Measurements from ENCODE around the gene L1CAM.
A peak's percentile ranks its signal among the peaks of the same experiment; 100 is the strongest.

L1CAM gene

GRCh38 chrX:153885968-153886903 is at the start of gene L1CAM:
L1CAM (minus strand) TSS chrX:153886173; CDS start chrX:153875836, 10,337 bp downstream.
- DNase-seq, result peak in 1 of 58 donors; percentile 30

- DNase-seq, result no peak
Measured at GRCh38 chrX:153935326-153935851, 49.4 kb upstream of the L1CAM start.

GRCh38 chrX:153934762-153935325 is 48.9 kb upstream of the L1CAM start, which contains the start of gene NAA10:
NAA10 (minus strand) TSS chrX:153935037; CDS start chrX:153934904, 133 bp downstream.
- DNase-seq, result peak in 50 of 58 donors; percentile 1 to 78 (median 50)

- DNase-seq, result no peak
Measured at GRCh38 chrX:153934148-153934761, 48.3 kb upstream of the L1CAM start.

- no peak for DNase-seq
Measured at GRCh38 chrX:153933748-153934147, 47.8 kb upstream of the L1CAM start.

- DNase-seq, result no peak
Measured at GRCh38 chrX:153932220-153932915, 46.4 kb upstream of the L1CAM start.

- DNase-seq, result no peak
Measured at GRCh38 chrX:153931748-153932147, 45.8 kb upstream of the L1CAM start.

- no peak for DNase-seq
Measured at GRCh38 chrX:153931151-153931550, 45.2 kb upstream of the L1CAM start.

GRCh38 chrX:153930011-153930910 is 44.3 kb upstream of the L1CAM start:
- DNase-seq, result no peak

GRCh38 chrX:153929576-153929975 is 43.6 kb upstream of the L1CAM start:
- DNase-seq, result no peak

- no peak for DNase-seq
Measured at GRCh38 chrX:153928846-153929245, 42.9 kb upstream of the L1CAM start.

- DNase-seq, result peak; percentile 42 to 97 (median 92)
Measured at GRCh38 chrX:153927922-153928760, 42.2 kb upstream of the L1CAM start.

GRCh38 chrX:153927672-153927921 is 41.6 kb upstream of the L1CAM start:
- DNase-seq, result no peak

GRCh38 chrX:153926858-153927671 is 41.1 kb upstream of the L1CAM start:
- DNase-seq, result peak in 12 of 58 donors; percentile 2 to 47 (median 15)

- peak in 2 of 58 donors; percentile 2 to 22 for DNase-seq
Measured at GRCh38 chrX:153926552-153926857, 40.5 kb upstream of the L1CAM start.

- DNase-seq, result no peak
Measured at GRCh38 chrX:153925739-153926551, 40.0 kb upstream of the L1CAM start, which contains the start of gene ARHGAP4. ARHGAP4 (minus strand) TSS chrX:153926264; CDS start chrX:153926202, 62 bp downstream.

- no peak for DNase-seq
Measured at GRCh38 chrX:153925387-153925738, 39.4 kb upstream of the L1CAM start.

All from anterior cingulate cortex (tissue), 58 donors.